ENCODE data around the gene LAYN. TPM values are rescaled to one million over a fixed set of nuclear protein-coding genes. Genes with fewer than 3 reads are reported as not detected.

The LAYN gene
- total and polyA plus RNA-seq, 2 of the 13 experiments (the other 11 are each of a cell fraction or from before 2014, with no cell fraction given): 0.17 TPM; not detected in 1

- Histone ChIP-seq H3K4me3 (replicated peaks in 1 of 3; ENCODE audit: insufficient read depth in 1 of 3, low read depth in 2 of 3, low read length in 3 of 3) (no peak overlapping the region), H3K36me3 (replicated peaks in 1 of 2; ENCODE audit: control insufficient read depth in 1 of 2, insufficient read depth in 2 of 2, low read length in 2 of 2) (no peaks in the 10 kb centered on the region), H3K4me2 (ENCODE audit: low read depth, low read length) (no peak overlapping the region), H3K79me2 (ENCODE audit: insufficient read depth, low read length) (no peaks in the 10 kb centered on the region), H3K9ac (ENCODE audit: insufficient read depth, low read depth, low read length) (no peak overlapping the region), H2AFZ (ENCODE audit: low read length) (no peak overlapping the region), H4K20me1 (ENCODE audit: insufficient read depth, low read length) (no peaks in the 10 kb centered on the region), H3K9me3 (ENCODE audit: low read length) (no peaks in the 10 kb centered on the region), H3K4me1 (ENCODE audit: insufficient read depth, low read length) (peaks cover 34% of the 10 kb centered on the region), H3K27me3 (ENCODE audit: control insufficient read depth in 1 of 2, insufficient read depth in 2 of 2, low read length in 2 of 2) (peaks cover 5 to 43% of the 10 kb centered on the region in 2 experiments; a peak in 4 of 5 replicates), H3K27ac (ENCODE audit: extremely low read length, insufficient read depth, low read length) (no peak overlapping the region)
- ChIA-PET CTCF (ENCODE audit: low intra/inter-chr PET ratio, low total read pairs) (no interaction called here), POLR2A (no interaction called here)
- no peak for FAIRE-seq
- ATAC-seq: no peak
- DNase-seq (ENCODE audit: low spot score): no peak
- no TSS peak for BruUV-seq (replicated peaks)
- in situ Hi-C loops (cut with HindIII; ENCODE audit: extremely low pct_ligation_motif_present, low pct_unique_long_range_greater_than_20kb) (no loop called here), intact Hi-C loops (cut with micrococcal nuclease; ENCODE audit: unreplicated experiment) (no loop called here)
- 42% methylated on average over 3 of the region's 3 CpGs for WGBS (ENCODE audit: low lambda C conversion rate)
- TF ChIP-seq SNRNP70 (IDR thresholded peaks at IDR 0.05; ENCODE audit: low read depth, low read length) (no peak), TEAD2 (CRISPR knock-in tag; IDR thresholded peaks at IDR 0.05) (no peak), ZNF281 (CRISPR knock-in tag; IDR thresholded peaks at IDR 0.05; ENCODE audit: borderline replicate concordance) (no peak), XBP1 (CRISPR knock-in tag; IDR thresholded peaks at IDR 0.05) (no peak), TBL1XR1 (IDR thresholded peaks at IDR 0.05; ENCODE audit: borderline replicate concordance, low read length, partially characterized antibody) (no peak), NFAT5 (CRISPR knock-in tag; IDR thresholded peaks at IDR 0.05) (no peak), SIN3B (IDR thresholded peaks at IDR 0.05; ENCODE audit: low read length) (no peak)
Observed at GRCh38 chr11:111537336-111537860, 3.1 kb upstream of the LAYN start.
